OCI-M1 (cell line): ENCODE data around the gene WNT6.
"Not testable (repeated sequence)": the region's sequence is repeated elsewhere in the genome, so short reads cannot be mapped to it uniquely, and the experiment has no call there.

Source experiments
- DNase-seq: peaks from one replicate; lab custom pipeline; 2025; lab: John Stamatoyannopoulos, UW

The WNT6 gene

DNA sequence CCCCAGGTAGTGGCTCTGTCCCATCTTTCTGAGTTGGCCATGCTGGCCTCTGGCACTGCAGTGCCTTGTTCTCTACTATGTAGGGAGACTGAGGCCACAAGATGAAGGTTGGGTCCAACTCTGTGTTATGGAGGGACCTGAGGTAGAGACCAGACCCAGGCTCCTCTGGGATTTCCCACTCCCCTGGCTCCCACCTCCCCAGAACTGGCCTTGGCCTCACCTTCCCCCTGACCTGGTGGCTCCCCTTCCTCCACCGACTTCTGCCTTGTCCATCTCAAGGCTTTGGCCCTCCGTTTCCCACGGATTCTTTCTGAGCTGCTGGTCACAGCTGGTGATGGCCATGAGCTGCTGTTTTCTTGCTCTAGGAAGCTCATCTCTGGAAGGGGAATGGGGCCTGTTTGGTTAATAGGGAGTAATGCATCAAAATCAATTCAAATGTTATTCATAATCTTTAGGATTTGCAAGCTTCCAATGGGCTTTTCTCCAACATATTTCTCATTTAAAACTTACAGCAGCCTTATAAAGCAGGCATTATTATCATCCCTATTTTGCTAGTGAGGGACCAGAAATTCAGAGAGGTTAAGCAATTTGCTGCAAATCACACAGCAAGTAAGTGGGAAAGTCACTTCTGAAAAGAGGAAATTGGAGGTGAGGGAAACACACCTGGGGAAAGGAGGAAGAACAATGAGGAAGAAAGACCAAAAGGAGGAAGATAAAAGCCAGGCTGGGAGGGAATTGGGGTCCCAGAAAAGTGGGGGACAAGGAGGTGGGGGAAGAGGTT is 28.9 kb upstream of the WNT6 start:
- DNase-seq = no peak

DNA sequence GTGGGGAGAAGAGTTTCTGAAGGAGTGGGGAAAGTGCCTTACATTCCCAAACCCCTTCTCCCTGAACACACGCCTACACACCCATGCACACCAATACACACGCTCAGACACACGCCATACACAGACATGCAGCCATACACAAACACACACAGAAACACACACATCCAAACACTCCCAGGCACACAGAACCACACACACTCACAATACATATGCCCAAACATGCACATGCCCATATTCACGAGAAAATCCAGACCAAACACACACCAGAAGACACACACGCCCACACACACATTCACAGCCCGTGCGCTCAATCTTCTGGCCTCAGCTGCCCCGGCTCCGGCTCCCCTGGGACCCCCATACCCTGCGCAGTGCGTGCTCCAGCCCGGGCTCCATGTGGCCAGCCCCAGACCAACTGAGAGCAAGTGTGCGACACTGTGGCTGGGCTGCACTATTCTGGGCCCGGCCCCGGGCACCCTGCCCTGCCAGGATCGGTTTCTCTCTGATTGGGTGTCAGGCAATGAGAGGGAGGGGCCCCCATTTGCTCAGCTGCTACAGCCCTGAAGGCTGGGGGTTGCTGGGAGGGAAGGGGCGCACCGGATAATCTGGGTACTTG is 28.1 kb upstream of the WNT6 start, which contains the start of gene PRKAG3:
Gene PRKAG3 (minus strand): TSS at position 426 of the 613 bp plus-strand sequence.
- DNase-seq = no peak

DNA sequence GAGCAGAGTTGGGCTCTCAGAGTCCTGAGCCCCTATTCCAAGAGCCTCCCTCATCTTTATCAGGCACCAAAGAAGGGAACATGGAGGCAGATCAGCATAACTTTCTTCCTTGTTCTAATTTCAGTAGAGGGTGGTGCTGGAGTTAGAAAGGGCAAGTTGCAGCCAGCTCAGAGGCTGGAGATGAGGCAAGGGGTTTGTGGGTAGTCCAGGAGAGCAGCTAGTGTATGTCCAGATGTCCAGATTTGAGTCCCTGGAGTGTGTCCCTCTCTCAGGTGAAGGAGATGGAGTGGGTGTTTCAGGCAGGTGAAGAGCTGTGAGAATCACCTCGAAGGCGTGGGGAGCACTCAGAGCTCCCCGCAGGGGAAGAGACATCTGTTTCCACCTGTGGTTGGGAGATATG is 27.5 kb upstream of the WNT6 start:
- no peak for DNase-seq

DNA sequence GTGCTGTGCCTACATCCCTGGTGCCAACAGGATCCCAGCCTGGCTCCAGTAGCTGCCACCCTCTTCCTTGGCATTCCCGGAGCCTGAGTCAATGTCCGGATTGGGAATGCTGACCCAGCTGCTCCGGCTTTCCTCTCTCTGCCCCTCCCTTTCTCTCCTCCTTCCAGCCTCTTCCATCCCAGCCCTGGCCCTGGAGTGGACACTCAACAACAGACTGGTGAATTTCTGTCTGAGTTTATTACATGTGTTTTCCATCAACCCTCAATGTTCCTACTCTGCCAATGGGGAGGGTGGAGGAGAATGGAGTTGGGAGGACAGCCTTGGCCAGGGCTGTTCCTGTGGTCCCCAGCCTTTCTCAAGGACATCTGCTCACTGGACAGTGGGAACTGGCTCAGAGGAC is 27.1 kb upstream of the WNT6 start:
- DNase-seq = no peak

DNA sequence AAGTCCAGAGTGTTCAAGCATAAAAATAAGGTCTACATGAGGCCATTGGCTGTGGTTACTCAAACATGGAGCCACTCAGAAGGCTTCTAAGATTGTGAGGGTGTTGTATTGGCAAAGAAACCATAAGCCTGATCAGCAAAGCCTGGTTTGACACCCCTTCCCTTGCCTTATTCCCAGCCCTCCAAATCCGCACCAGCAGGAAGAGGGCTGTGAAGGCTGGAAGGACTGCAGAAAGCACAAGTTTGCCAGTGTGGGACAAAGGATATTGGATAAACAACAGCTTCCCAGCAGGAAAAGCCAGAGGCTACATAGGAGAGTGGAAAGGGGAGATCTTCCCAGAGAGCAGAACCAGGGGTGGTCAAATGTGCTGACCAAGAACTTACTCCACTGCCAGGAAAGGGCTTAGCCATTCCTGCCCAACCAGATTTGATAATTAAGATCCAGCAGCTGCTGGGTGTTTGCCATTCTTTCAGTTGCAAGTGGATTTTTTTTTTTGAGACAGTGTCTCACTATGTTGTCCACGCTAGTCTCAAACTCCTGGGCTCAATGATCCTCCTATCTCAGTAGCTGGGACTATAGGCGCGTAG is 26.5 kb upstream of the WNT6 start:
- DNase-seq = no peak

DNA sequence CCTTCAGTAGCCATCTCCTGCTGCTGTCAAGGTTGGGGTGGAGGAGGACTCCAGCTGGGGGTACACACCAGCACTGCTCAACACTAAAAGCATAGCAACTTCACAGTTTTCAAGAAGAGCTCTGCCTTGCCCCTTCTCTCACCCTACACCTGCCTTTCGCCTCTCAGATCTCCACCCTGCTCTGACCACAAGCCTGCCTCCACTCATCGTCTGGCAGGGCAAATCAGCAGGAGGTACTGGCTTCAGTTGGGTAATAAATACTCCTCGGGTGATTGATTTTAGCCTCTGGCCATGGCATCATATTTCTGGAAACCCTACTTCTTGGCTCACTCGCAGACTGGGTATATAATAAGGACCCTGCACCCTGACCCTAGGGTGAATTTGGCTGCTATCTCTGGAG is 24.9 kb upstream of the WNT6 start:
- no peak for DNase-seq

DNA sequence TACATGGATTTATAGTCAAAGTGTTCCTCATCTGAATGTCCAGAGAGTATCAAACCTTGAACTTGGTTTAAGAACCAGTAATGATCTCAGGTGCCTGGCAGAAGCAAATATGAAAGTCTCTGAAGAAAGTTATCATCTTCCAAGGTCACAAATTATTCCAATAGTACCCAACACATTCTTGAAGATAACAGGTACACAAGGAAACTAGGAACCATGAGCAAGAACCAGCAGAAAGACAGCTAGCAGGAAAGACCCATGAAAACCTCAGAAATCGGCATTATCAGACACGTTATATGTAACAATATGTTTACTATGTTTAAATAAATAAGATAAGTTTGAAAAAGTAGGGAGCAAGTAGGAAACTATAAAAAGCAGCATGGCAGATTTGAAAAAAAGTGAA is 22.1 kb upstream of the WNT6 start:
- no peak for DNase-seq

DNA sequence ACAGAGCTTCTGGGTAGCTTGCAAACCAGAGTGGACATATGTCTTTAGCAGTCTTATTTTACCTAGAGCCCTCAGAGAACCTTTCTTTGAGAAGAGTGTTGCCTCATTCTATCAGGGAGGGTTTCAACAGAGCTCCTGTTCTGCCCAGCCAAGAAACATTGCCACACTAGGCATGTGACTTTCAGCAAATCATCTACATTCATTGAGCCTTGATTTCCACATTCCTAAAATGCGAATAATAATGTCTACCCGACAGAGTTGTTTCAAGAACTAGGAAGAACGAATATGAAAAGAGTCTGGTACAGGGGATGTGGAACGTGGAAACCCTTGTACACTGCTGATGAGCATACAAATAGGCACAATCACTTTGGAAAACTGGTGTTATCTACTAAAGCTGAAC is 20.2 kb upstream of the WNT6 start:
- no peak for DNase-seq

DNA sequence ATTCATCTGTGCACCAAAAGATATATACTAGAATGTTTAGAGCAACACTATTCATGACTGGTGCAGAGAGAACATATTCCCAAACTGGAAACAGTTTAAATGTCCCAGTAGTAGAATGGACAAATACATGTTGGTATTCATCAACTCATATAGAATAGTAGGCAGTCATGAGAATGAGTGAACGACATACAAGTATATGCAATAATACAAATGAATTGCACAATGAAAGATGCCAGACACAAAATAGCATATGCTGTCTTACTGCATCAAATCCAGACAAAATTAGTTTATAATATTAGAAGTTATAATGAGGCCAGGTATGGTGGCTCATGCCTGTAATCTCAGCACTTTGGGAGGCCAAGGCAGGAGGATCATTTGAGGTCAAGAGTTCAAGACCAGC is 19.7 kb upstream of the WNT6 start:
- DNase-seq = no peak

DNA sequence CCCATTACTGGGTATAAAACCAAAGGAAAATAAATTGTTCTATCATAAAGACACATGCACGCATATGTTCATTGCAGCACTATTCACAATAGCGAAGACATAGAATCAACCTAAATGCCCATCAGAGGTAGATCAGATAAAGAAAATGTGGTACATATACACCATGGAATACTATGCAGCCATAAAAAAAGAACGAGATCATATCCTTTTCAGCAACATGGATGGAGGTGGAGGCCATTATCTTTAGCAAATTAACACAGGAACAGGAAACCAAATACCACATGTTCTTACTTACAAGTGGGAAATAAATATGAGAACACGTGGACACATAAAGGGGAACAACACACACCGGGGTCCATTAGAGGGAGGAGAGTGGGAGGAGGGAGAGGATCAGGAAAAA is 15.3 kb upstream of the WNT6 start:
- not testable (repeated sequence) for DNase-seq

DNA sequence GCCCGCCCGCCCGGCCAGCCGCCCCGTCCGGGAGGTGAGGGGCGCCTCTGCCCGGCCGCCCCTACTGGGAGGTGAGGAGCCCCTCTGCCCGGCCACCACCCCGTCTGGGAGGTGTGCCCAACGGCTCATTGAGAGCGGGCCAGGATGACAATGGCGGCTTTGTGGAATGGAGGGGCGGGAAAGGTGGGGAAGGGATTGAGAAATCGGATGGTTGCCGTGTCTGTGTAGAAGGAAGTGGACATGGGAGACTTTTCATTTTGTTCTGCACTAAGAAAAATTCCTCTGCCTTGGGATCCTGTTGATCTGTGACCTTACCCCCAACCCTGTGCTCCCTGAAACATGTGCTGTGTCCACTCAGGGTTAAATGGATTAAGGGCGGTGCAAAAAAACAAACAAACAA is 12.6 kb upstream of the WNT6 start:
- DNase-seq = not testable (repeated sequence)

DNA sequence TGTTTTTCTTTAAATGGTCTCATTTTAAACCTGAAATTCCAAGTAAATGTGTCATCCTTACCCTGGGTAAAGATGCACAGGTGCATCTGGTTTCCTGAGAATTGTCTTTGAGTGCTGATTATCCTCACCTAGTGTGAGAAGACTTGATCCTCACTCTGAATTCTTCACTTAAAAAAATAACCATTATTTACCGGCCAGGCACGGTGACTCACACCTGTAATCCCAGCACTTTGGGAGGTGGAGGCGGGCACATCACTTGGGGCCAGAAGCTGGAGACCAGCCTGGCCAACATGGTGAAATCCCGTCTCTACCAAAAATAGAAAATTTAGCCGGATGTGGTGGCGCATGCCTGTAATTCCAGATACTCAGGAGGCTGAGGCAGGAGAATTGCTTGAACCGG is 9.9 kb upstream of the WNT6 start:
- DNase-seq = no peak

DNA sequence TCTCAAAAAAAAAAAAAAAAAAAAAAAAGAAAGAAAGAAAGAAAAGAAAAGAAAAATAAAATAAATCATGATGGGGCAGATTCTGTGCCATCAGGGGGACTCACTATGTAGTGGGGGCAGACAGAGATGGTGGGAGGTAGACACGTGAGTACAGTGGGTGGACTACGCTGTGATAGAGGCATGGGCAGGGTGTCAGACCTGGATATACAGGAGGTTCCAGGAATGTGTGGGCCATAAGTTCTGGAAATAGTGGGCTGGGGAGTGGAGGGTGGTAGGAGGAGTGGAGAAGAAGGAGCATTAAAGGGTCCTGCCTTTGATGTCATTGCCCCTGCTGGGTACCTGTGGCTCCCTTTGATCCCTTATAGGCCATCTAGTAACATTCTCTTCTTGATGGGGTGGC is 8.8 kb upstream of the WNT6 start:
- no peak for DNase-seq

DNA sequence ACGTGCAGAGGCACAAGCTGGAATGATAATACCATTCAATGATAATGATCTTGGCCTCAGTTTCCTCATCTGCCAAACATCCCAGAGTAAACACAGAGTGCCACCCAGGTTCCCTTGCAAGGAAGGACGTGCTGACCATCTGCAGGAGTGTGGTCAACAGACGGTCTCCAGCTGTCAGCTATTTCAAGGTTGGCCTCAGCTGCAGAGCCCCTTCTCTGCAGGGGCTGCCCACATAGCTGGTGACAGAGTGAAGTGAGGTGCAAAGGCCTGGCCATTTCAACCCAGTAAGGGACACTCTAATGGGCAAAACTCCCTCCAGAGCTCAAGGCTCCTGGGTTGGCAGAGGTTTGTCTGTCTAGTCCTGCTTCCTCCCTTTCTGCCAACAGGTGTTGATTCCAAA is 8.3 kb upstream of the WNT6 start:
- DNase-seq = no peak

DNA sequence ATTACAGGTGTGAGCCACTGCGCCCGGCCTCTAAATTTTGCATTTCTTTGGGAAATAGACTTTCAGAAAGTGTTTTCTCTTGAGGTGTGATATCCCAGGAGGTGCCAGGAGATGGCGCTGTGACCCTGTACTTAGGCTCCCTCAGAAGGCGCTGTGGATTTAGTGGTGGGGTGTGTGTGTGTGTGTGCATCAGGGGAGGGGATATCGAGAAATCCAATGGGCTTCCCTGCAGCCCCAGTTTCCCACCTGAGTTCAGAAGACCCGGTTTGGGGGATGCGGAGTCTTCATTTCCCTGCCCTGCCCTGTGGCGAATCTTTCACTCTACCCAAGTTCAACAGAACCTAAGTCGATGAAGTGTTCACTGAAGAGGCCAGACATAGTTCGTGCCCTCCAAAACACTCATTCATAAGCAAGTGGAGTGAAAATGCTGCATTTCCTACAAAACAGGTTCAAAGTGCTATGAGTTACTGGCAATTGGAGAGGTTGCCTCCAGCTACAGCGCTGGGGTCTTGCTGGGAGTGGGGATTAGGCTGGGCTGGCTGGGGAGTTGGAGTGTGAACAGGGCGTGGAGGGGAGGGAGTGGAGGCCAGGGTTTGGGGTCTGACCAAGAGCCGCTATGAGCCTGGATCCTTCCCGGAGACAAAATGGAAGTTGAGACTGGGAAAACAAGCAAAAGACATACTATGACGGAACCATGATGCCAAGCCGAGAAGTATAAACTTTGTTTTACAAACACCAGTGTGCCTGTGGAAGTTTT is 6.5 kb upstream of the WNT6 start:
- peak; percentile 75 for DNase-seq

DNA sequence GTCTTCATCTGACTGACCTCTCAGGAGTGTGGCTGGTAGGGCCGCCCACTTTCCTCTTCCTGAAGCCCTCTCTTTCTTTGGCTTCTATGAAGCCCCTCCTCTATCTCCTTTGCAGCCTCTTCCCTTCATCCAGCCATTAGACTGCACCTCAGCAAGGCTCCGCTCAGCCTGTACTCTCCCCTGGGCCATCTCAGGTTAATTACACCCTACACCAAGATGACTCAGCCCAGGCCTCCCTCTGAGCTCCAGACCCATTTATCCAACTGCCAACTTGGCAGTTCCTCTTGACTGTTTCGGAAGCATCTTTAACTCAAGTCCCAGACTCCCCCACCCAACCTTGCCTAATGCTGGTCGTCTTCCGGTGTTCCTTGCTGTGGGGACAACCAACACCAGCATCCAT is 5.8 kb upstream of the WNT6 start:
- DNase-seq = no peak

DNA sequence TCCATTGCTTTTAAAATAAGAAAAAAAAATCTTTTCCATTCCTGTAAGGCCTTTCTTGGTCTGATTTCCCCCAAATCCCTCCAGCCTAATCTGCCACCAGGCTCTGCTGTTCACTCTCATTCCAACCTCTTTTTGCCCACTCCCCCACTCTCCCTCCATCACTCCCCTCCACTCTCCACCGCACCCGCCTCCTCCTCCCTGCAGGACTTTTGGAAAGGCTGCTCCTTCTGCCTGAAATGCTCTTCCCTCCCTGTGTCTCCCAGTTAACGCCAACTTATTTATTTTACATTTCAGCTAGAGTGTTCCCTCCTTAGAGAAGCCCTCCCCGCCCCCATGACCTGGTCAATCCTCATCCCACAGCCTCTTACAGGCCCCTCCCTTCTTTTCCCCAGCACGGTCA is 4.7 kb upstream of the WNT6 start:
- no peak for DNase-seq

DNA sequence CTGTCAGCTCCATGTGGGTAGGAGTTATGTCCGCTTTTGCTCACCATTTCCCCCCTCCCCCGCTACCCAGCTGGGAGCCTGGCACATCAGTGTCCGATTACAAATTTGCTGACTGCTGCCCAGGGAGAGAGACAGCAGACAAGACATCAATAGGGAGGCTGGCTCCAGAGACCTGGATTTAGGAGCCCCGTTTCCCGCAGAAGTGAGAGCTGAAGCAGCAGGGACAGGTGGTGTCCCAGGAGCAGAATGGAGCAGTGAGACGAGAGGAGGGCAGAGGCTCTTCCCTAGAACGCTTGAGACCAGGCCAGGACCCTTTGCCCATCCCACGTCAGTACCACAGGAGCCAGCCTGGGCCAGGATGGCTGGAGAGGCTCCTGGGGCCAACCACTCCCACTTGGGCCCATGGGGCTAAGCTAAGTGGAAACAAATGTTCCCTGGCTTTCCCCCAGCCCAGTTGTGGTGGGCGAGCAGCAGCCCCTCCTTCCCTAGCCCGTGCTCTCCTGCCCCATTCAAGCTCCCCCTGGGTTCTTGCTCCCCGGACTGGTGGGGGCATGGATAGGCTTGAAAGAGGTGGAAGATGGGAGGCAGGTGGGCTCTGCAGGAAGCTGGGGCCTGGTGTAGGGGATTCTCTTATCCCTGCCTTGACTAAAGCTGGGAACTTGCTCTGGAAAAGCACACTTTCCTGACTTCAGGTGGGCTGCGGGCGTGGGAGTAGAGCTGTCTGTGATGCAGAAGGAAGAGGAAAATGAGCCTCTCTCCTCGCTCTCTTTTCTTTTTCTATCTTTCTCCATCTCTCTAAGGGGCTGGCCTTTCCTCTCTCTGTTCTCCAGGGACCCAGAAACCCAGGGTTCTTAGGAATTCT is 4.1 kb upstream of the WNT6 start:
- no peak for DNase-seq

DNA sequence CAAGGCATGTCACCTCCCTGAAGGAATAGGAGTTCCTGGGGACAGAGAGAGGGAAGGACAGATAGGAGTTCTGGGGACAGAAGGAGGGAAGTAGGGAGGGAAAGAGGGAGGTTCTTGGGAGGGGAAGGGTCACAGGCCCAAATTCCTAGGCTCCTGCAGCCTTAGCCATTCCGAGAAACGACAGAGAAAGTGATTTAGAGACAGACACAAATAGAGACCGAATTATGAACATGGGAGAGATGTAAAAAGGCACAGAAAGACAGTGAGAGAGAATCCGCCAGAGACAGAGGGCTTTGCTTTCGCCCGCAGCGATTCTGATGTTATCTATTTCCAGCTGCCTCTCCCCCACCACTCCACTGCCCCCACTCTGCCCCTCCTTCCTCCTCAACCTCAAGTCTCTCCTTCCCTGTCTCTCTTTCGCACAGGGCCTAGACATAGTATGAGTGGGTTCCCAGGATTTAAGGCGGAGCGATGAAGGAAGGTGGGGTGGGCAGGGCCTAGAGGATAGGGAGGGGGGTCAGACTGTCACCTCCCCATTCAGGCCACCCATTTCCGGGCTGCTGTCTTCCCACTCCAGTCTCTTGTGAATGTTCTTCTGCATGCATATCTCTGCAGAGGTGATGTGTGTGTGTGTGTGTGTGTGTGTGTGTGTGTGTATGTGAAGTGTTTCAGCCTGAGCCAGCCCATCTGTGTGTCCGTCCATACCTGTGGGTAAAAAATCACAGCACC is 3.3 kb upstream of the WNT6 start:
- DNase-seq = peak; percentile 51

DNA sequence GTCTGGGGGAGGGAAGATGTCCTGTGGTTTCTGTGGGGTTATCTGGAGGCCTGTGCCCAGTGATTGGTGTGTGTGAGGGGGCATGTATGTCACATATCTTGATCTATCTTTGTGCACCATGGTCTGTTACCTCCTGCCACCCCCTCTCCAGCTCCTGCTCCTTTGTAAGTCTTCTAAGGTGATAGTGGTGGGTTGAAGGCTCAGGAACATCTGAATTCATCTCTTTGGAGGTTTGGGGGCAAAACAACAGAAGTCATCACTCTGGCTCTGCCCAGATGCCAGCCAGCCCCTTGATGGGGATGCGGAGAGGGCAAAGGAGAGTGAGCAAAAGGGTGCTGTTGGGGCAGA is 2.7 kb upstream of the WNT6 start:
- no peak for DNase-seq
